COLO668 (cell line): ENCODE measurements around the gene BCAM.

ENCODE experiments used
- DNase-seq: peaks from one replicate; lab custom pipeline; 2025; ENCODE audit not compliant: unreplicated experiment; lab: John Stamatoyannopoulos, UW

BCAM gene

GRCh38 chr19:44789943-44790483 lies 18.9 kb upstream of the BCAM start:
- DNase-seq: no peak

- DNase-seq: peak; percentile 89
These were observed 16.6 kb upstream of the BCAM start for GRCh38 chr19:44792281-44792680.

GRCh38 chr19:44794610-44795009 lies 14.3 kb upstream of the BCAM start:
- no peak for DNase-seq

GRCh38 chr19:44795398-44795987 lies 13.4 kb upstream of the BCAM start:
- no peak for DNase-seq

- DNase-seq: peak; percentile 89
These were observed 12.2 kb upstream of the BCAM start for GRCh38 chr19:44796701-44797115.

GRCh38 chr19:44799627-44800346 lies 9.1 kb upstream of the BCAM start:
- DNase-seq: no peak

- DNase-seq: peak; percentile 87
These were observed 8.4 kb upstream of the BCAM start for GRCh38 chr19:44800461-44800860.

GRCh38 chr19:44803442-44804428 lies 5.2 kb upstream of the BCAM start:
- peak; percentile 84 for DNase-seq

GRCh38 chr19:44806291-44806690 lies 2.6 kb upstream of the BCAM start:
- no peak for DNase-seq

- DNase-seq: peak; percentile 90
These were observed 1.7 kb upstream of the BCAM start for GRCh38 chr19:44807162-44807561.

GRCh38 chr19:44807652-44808462 lies 1.0 kb upstream of the BCAM start:
- DNase-seq: peak; percentile 34

- peak; percentile 11 for DNase-seq
These were observed 802 bp downstream of the BCAM start for GRCh38 chr19:44809577-44810233.

GRCh38 chr19:44810234-44811121 lies 1.6 kb downstream of the BCAM start:
- DNase-seq: no peak

GRCh38 chr19:44811122-44811419 lies 2.2 kb downstream of the BCAM start:
- no peak for DNase-seq

- DNase-seq: no peak
These were observed 3.3 kb downstream of the BCAM start for GRCh38 chr19:44812142-44812718.

GRCh38 chr19:44813070-44813840 lies 4.4 kb downstream of the BCAM start:
- DNase-seq: no peak

GRCh38 chr19:44813841-44814470 lies 5.1 kb downstream of the BCAM start:
- no peak for DNase-seq

- no peak for DNase-seq
These were observed 5.6 kb downstream of the BCAM start for GRCh38 chr19:44814517-44814916.
